Ovary (tissue), 3 donors: ENCODE measurements around the gene EXOC1L.

Source experiments
- CTCF ChIP-seq, 3 donors: fragments of 450-650 bp in 2 of 3; fragments of 200-600 bp in 1 of 3; IDR thresholded peaks; one replicate each; pipeline versions ENCODE4 v1.5.1 to v1.8.0; 2016 to 2022; ENCODE audit warnings: antibody characterized with exemption in 3 of 3, mild to moderate bottlenecking in 1 of 3
- EP300 ChIP-seq: sonication (generic); formaldehyde crosslinking; IDR thresholded peaks from one replicate; pipeline ENCODE4 v1.6.1; 2017; ENCODE audit warnings: antibody characterized with exemption
- POLR2A ChIP-seq: fragments of 450-650 bp; IDR thresholded peaks from one replicate; pipeline ENCODE4 v1.6.1; 2017; ENCODE audit warnings: antibody characterized with exemption, mild to moderate bottlenecking, moderate library complexity
- donor health status: DM: no; HTN: no; CAD: no.

GRCh38 chr4:55781812-55782211 lies 37.8 kb upstream of the EXOC1L start:
- TF ChIP-seq EP300 (no peak), CTCF (IDR thresholded peaks at IDR 0.05) (no peak), POLR2A (no peak)
